K562 (cell line): ENCODE measurements around the gene MN1. TPM values are rescaled to one million over a fixed set of nuclear protein-coding genes. Genes with fewer than 3 reads are reported as not detected.

Source experiments
- ATAC-seq: fragments of 200-7000 bp; cut with Tn5 transposase; 3 replicates; pipeline ENCODE4 v1.9.1; 2020; ENCODE audit warnings: moderate library complexity
- BruUV-seq: library from RNA; stranded (reverse); fragments of 400-500 nt; replicated peaks from 2 replicates; lab custom pipeline; 2021; lab: Mats Ljungman, UMichigan
- CTCF ChIA-PET: fragments of 300-600 bp; formaldehyde crosslinking; extraction: SDS; loops from one replicate; lab custom pipeline; 2021; ENCODE audit warnings: low intra/inter-chr PET ratio; lab: Yijun Ruan, JAX
- POLR2A ChIA-PET: fragments of 300-600, 350-650 bp; sonication (Branson Sonifier 250); formaldehyde crosslinking; extraction: SDS; loops from one replicate; lab custom pipeline; 2021; ENCODE audit warnings: antibody characterized with exemption, inconsistent platforms; lab: Yijun Ruan, JAX
- DNase-seq, 4 experiments: peaks; one replicate each; pipeline versions ENCODE4 v3.0.0 to v3.0.0-alpha.2; 2011 to 2018; ENCODE audit warnings: low spot score in 3 of 4, mixed read lengths in 3 of 4; ENCODE audit errors: extremely low read depth in 1 of 4
- FAIRE-seq: peaks from 2 replicates; lab custom pipeline; 2011; peaks lifted over from hg19 to GRCh38; lab: Jason Lieb, UNC
- H2AFZ ChIP-seq: 2 replicates; pipeline ENCODE4 v1.6.0; 2011; ENCODE audit warnings: low read depth, low read length, control low read depth, inconsistent platforms
- H3K27ac ChIP-seq: fragments of 200-600 bp; 3 replicates; pipeline ENCODE4 v1.8.0; 2011; ENCODE audit warnings: low read depth, mild to moderate bottlenecking, control low read depth, inconsistent platforms, low read length, moderate library complexity, mixed read lengths; ENCODE audit errors: extremely low read depth
- H3K27me3 ChIP-seq, 2 experiments: fragments of 300-600 bp in 1 of 2; 2 replicates in 1 of 2; 3 replicates in 1 of 2; pipeline versions ENCODE4 v1.6.0 to v1.8.0; 2011; ENCODE audit warnings: inconsistent platforms in 2 of 2, low read length in 2 of 2, mild to moderate bottlenecking in 1 of 2, mixed read lengths in 1 of 2, moderate library complexity in 1 of 2; ENCODE audit not compliant: control insufficient read depth in 2 of 2, insufficient read depth in 2 of 2
- H3K36me3 ChIP-seq: fragments of 300-600 bp; 3 replicates; pipeline ENCODE4 v1.8.0; 2011; ENCODE audit warnings: mild to moderate bottlenecking, low read length, inconsistent platforms; ENCODE audit not compliant: control insufficient read depth, insufficient read depth
- H3K4me1 ChIP-seq, 2 experiments: fragments of 200-600 bp in 1 of 2; replicated peaks in 1 of 2; 2 replicates in 1 of 2; 3 replicates in 1 of 2; pipeline versions ENCODE4 v1.5.1 to v1.8.0; 2011; ENCODE audit warnings: inconsistent platforms in 2 of 2, low read length in 2 of 2, mild to moderate bottlenecking in 1 of 2, mixed read lengths in 1 of 2, moderate library complexity in 1 of 2; ENCODE audit not compliant: control insufficient read depth in 2 of 2, insufficient read depth in 2 of 2
- H3K4me2 ChIP-seq: 2 replicates; pipeline ENCODE4 v1.6.1; 2011; ENCODE audit warnings: low read length, control low read depth, inconsistent platforms, mixed read lengths; ENCODE audit not compliant: insufficient read depth
- H3K4me3 ChIP-seq: fragments of 200-600 bp; sonication (generic), shearing (Covaris generic); 2 replicates; pipeline ENCODE4 v1.5.1; 2016; ENCODE audit warnings: control low read depth, inconsistent platforms
- H3K79me2 ChIP-seq: fragments of 200-600 bp; 3 replicates; pipeline ENCODE4 v1.8.0; 2011; ENCODE audit warnings: low read length, inconsistent platforms; ENCODE audit not compliant: control insufficient read depth, insufficient read depth
- H3K9ac ChIP-seq, 2 experiments: 2 replicates each; pipeline versions ENCODE4 v1.6.0 to v1.6.1; 2011; ENCODE audit warnings: low read depth in 2 of 2, low read length in 2 of 2, control low read depth in 1 of 2, inconsistent platforms in 1 of 2, mild to moderate bottlenecking in 1 of 2, mixed read lengths in 1 of 2; ENCODE audit not compliant: insufficient read depth in 1 of 2
- H3K9me1 ChIP-seq: one replicate; pipeline ENCODE4 v1.6.0; 2011; ENCODE audit warnings: inconsistent platforms, mild to moderate bottlenecking, low read length, moderate library complexity; ENCODE audit not compliant: control insufficient read depth, insufficient read depth
- H3K9me3 ChIP-seq: replicated peaks from 2 replicates; pipeline ENCODE4 v1.5.1; 2011; ENCODE audit warnings: low read depth, low read length, inconsistent platforms; ENCODE audit not compliant: control insufficient read depth, insufficient read depth
- H4K20me1 ChIP-seq: replicated peaks from 2 replicates; pipeline ENCODE4 v1.6.1; 2011; ENCODE audit warnings: low read length, inconsistent platforms, mixed read lengths; ENCODE audit not compliant: control insufficient read depth, insufficient read depth
- ARHGAP35 ChIP-seq: fragments of 450-650 bp; IDR thresholded peaks from 2 replicates; pipeline ENCODE4 v1.6.1; 2018; ENCODE audit not compliant: partially characterized antibody
- ASH1L ChIP-seq: fragments of 450-650 bp; IDR thresholded peaks from 2 replicates; pipeline ENCODE4 v1.6.1; 2018; ENCODE audit warnings: borderline replicate concordance, mild to moderate bottlenecking, low read depth; ENCODE audit not compliant: partially characterized antibody
- BRCA1 ChIP-seq, 2 experiments: fragments of 450-650 bp in 1 of 2; sonication (generic) in 1 of 2; formaldehyde crosslinking in 1 of 2; IDR thresholded peaks; 2 replicates each; pipeline versions ENCODE4 v1.5.0 to v1.6.1; 2017 to 2020; ENCODE audit warnings: mild to moderate bottlenecking in 1 of 2, missing genetic modification reagents in 1 of 2
- CAMTA2 ChIP-seq: fragments of 250-450 bp; sonication (Bioruptor Pico); conservative IDR thresholded peaks from 2 replicates; pipeline ENCODE4 v1.5.1; 2022
- CREB3L1 ChIP-seq: fragments of 450-650 bp; IDR thresholded peaks from 2 replicates; pipeline ENCODE4 v1.6.1; 2014; ENCODE audit warnings: low read depth, mild to moderate bottlenecking, moderate library complexity, borderline replicate concordance
- DPF2 ChIP-seq: fragments of 450-650 bp; IDR thresholded peaks from 2 replicates; pipeline ENCODE4 v1.6.1; 2016
- EGR1 ChIP-seq: fragments of 450-650 bp; conservative IDR thresholded peaks from 2 replicates; pipeline ENCODE4 v1.6.1; 2017; ENCODE audit warnings: mild to moderate bottlenecking
- ERF ChIP-seq: fragments of 450-650 bp; formaldehyde crosslinking; IDR thresholded peaks from 2 replicates; pipeline ENCODE4 v1.4.0; 2020; ENCODE audit warnings: mild to moderate bottlenecking, mixed read lengths
- HMG20A ChIP-seq: fragments of 450-650 bp; formaldehyde crosslinking; conservative IDR thresholded peaks from 2 replicates; pipeline ENCODE4 v1.4.0; 2020; ENCODE audit warnings: mild to moderate bottlenecking, mixed read lengths
- KAT8 ChIP-seq: fragments of 450-650 bp; IDR thresholded peaks from 2 replicates; pipeline ENCODE4 v1.6.1; 2016; ENCODE audit warnings: low read depth, mild to moderate bottlenecking
- MYBL2 ChIP-seq, 2 experiments: fragments of 450-650 bp in 1 of 2; sonication (generic) in 1 of 2; formaldehyde crosslinking in 1 of 2; IDR thresholded peaks; 2 replicates each; pipeline versions ENCODE4 v1.6.1 to v1.8.1; 2017 to 2022; ENCODE audit warnings: borderline replicate concordance in 1 of 2, inconsistent platforms in 1 of 2, low read depth in 1 of 2, mild to moderate bottlenecking in 1 of 2, missing genetic modification reagents in 1 of 2, moderate library complexity in 1 of 2
- NCOA6 ChIP-seq: fragments of 450-650 bp; IDR thresholded peaks from 2 replicates; pipeline ENCODE4 v1.6.1; 2017; ENCODE audit warnings: mild to moderate bottlenecking
- NR1H2 ChIP-seq: sonication (generic); formaldehyde crosslinking; IDR thresholded peaks from 2 replicates; pipeline ENCODE4 v1.4.0; 2020; ENCODE audit warnings: mild to moderate bottlenecking, missing genetic modification reagents
- PTTG1 ChIP-seq: fragments of 450-650 bp; IDR thresholded peaks from 2 replicates; pipeline ENCODE4 v1.6.1; 2016; ENCODE audit warnings: low read depth, mild to moderate bottlenecking, missing genetic modification characterization, missing compliant biosample characterization
- SMARCE1 ChIP-seq: fragments of 450-650 bp; IDR thresholded peaks from 2 replicates; pipeline ENCODE4 v1.7.1; 2016; ENCODE audit warnings: mild to moderate bottlenecking
- TBL1XR1 ChIP-seq, 2 experiments: IDR thresholded peaks; 2 replicates each; pipeline ENCODE4 v1.6.1; 2012; ENCODE audit warnings: improper control_type of control experiment in 2 of 2, low read length in 2 of 2, mild to moderate bottlenecking in 1 of 2
- ZBTB7A ChIP-seq: IDR thresholded peaks from 2 replicates; pipeline ENCODE4 v1.6.1; 2011; ENCODE audit warnings: low read depth, mild to moderate bottlenecking, low read length, moderate library complexity, borderline replicate concordance; ENCODE audit not compliant: control insufficient read depth
- ZNF785 ChIP-seq: fragments of 250-450 bp; sonication (Bioruptor Pico); IDR thresholded peaks from 2 replicates; pipeline ENCODE4 v1.4.0; 2020; ENCODE audit warnings: mild to moderate bottlenecking
- ZNF830 ChIP-seq: fragments of 250-450 bp; sonication (Bioruptor Pico); IDR thresholded peaks from 2 replicates; pipeline ENCODE4 v1.5.0; 2021; ENCODE audit warnings: mild to moderate bottlenecking
- WGBS: fragments of 100-300 bp; shearing (Covaris generic); methylation state at CpG from one replicate; pipeline ENCODE4 v1.1.6; 2016; ENCODE audit warnings: low coverage, mixed read lengths; ENCODE audit not compliant: insufficient coverage; ENCODE audit errors: missing lambda C conversion rate; 5-methylcytosine and 5-hydroxymethylcytosine counted together
- in situ Hi-C: fragments of 300-500 bp; cut with MboI; formaldehyde crosslinking; loops from 4 replicates; pipeline ENCODE4 v1.15.0; 2018; ENCODE audit warnings: inconsistent platforms, mixed read lengths
- intact Hi-C: fragments of 100-400 bp; cut with micrococcal nuclease; formaldehyde crosslinking; loops from 2 replicates; pipeline ENCODE4 v1.14.2; 2022
- polyA plus RNA-seq, 8 experiments: library from polyadenylated mRNA; depleted of rRNA in 4 of 8; stranded (reverse) in 5 of 8; unstranded in 3 of 8; fragments of >200 nt; fragmentation: Nextera tagmentation in 2 of 8; fragmentation: Illumina TruSeq in 1 of 8; extraction: Ambion mirVana in 2 of 8; extraction: Trizol in 1 of 8; gene quantifications; 2 replicates each; pipeline versions ENCODE4 v1.2.1 to v1.2.3, GENCODE V29; 2011 to 2014; ENCODE audit warnings: inconsistent platforms in 1 of 8, missing spikeins in 1 of 8
- total RNA-seq, 7 experiments: library from RNA; depleted of rRNA in 6 of 7; stranded (reverse); fragments of >200 nt in 6 of 7; fragmentation: Illumina TruSeq in 2 of 7; extraction: Trizol in 2 of 7; gene quantifications; 2 replicates each; pipeline versions ENCODE4 v1.2.1 to v1.2.3, GENCODE V29; 2011 to 2021; ENCODE audit warnings: low replicate concordance in 1 of 7
- TF ChIP-seq, protein P1 (sequence below): fragments of 250-450 bp; sonication (Bioruptor Pico); IDR thresholded peaks from 2 replicates; pipeline ENCODE4 v1.5.0; 2021; ENCODE audit warnings: mild to moderate bottlenecking, moderate library complexity

Gene MN1
- total and polyA plus RNA-seq, 9 of the 15 experiments (the other 6 are each of a cell fraction or from before 2014, with no cell fraction given) = under 0.01 to 0.05 (median 0.03) TPM; not detected in 5

- CTCF ChIA-PET = interaction anchor here (0.5 kb wide), 1 partner anchor 1317 kb away, joined by 4 read pairs; no protein-coding TSS in a partner anchor
These were observed 95.1 kb downstream of the MN1 start for GRCh38 chr22:27706489-27706888.

More at GRCh38 chr22:27706489-27706888, 95.1 kb downstream of the MN1 start:
- 45% methylated on average over 5 of the region's 5 CpGs for WGBS
- H3K79me2 ChIP-seq = no peaks in the 10 kb centered on the region
- H3K4me1 ChIP-seq = peaks cover 0 to 2% of the 10 kb centered on the region in 2 experiments; a peak in 2 of 5 replicates
- intact Hi-C loops (no loop called here), in situ Hi-C loops (no loop called here)
- POLR2A ChIA-PET = interaction anchor here (0.6 kb wide), 1 partner anchor 198 kb away, joined by 3 read pairs; no protein-coding TSS in a partner anchor
- no peak overlapping the region for H3K4me2 ChIP-seq
- no peaks in the 10 kb centered on the region for H3K27me3 ChIP-seq
- H4K20me1 ChIP-seq = no peaks in the 10 kb centered on the region
- BruUV-seq = no TSS peak
- DNase-seq = no peak
- TF ChIP-seq NR1H2 = no peak
- TF ChIP-seq TBL1XR1 (IDR thresholded peaks at IDR 0.05; ENCODE audit: low read length in 2 of 2) = no peak
- TF ChIP-seq MYBL2 (IDR thresholded peaks at IDR 0.05; ENCODE audit: low read depth) = no peak
- TF ChIP-seq MYBL2 (CRISPR knock-in tag; IDR thresholded peaks at IDR 0.05; ENCODE audit: borderline replicate concordance) = no peak
- no peak for TF ChIP-seq NCOA6
- no peak for TF ChIP-seq ZNF785 (CRISPR knock-in tag)
- no peak for TF ChIP-seq ASH1L
- TF ChIP-seq ARHGAP35 = no peak
- TF ChIP-seq, protein P1, sequence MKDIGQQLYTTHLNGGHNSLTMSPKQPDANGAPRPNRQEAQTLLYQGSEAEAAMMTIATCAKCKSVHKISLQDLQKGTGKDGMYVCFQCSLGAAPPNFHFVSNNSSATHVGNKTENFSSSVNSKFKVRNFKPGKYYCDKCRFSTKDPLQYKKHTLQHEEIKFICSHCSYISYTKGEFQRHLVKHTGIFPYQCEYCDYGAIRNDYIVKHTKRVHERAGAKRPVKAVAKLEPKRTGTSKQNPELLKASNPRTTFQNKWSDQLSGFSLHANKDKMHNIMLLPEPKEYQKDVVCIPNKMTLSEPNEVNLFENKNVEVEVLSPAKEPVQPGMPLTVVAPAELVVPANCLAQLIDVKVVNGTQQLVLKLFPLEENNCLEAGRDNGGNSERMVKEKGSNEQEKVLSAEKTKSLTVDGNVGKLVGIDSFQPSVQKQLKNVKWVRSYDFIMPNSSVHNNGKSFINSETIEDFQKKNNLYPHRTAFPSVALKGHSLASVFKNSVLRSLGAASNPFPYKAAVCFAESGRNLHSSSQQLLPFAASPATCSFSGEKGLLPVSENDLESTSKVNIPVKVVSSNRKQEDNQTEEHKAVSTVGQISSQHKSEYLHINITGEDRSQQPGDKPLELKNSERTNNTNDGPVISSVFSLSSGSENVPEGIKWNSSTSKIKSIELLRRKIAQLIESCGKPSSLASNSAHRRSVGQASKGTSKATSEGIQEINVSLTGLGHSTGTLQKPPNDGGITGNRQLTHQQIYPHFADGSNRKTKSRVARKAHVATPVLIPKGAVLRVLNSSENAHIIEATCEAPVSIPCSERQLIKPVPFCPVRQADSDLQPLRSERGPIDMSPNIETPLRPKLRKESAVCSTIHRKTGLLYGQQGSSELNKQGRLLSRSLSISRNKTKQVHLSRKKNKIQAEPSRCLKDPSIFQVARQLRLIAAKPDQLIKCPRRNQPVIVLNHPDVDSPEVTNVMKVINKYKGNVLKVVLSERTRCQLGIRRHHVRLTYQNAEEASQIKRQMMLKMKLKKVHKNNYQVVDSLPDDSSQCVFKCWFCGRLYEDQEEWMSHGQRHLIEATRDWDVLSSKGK (CRISPR knock-in tag) = no peak
- TF ChIP-seq ERF = no peak
- no peak for TF ChIP-seq PTTG1
- TF ChIP-seq ZNF830 (CRISPR knock-in tag) = no peak
- no peak for TF ChIP-seq CREB3L1
- TF ChIP-seq CAMTA2 (CRISPR knock-in tag) = no peak
- no peak for TF ChIP-seq BRCA1 (IDR thresholded peaks at IDR 0.05)
- TF ChIP-seq BRCA1 (CRISPR knock-in tag; IDR thresholded peaks at IDR 0.05) = no peak
- no peak for TF ChIP-seq KAT8
- no peak for TF ChIP-seq SMARCE1
- TF ChIP-seq ZBTB7A = no peak
- no peak for TF ChIP-seq EGR1
- TF ChIP-seq DPF2 = no peak
- no peak for TF ChIP-seq HMG20A (CRISPR knock-in tag)
- no peak for ATAC-seq
- H3K9me1 ChIP-seq = no peaks in the 10 kb centered on the region
- no peaks in the 10 kb centered on the region for H3K9me3 ChIP-seq
- FAIRE-seq = no peak
- H2AFZ ChIP-seq = no peak overlapping the region
- no peak overlapping the region for H3K4me3 ChIP-seq
- H3K9ac ChIP-seq = no peak overlapping the region
- no peaks in the 10 kb centered on the region for H3K36me3 ChIP-seq
- H3K27ac ChIP-seq = no peak overlapping the region
